Activated naive CD4-positive, alpha-beta T cell treated with Interleukin-2 at 50 U/mL for 16 hours (primary cell): ENCODE data around the gene PLEKHN1.
"Not testable (repeated sequence)": the region's sequence is repeated elsewhere in the genome, so short reads cannot be mapped to it uniquely, and the experiment has no call there.

Experiments used
- DNase-seq: peaks from one replicate; pipeline ENCODE4 v3.0.0-alpha.2; 2020

The PLEKHN1 gene

DNA sequence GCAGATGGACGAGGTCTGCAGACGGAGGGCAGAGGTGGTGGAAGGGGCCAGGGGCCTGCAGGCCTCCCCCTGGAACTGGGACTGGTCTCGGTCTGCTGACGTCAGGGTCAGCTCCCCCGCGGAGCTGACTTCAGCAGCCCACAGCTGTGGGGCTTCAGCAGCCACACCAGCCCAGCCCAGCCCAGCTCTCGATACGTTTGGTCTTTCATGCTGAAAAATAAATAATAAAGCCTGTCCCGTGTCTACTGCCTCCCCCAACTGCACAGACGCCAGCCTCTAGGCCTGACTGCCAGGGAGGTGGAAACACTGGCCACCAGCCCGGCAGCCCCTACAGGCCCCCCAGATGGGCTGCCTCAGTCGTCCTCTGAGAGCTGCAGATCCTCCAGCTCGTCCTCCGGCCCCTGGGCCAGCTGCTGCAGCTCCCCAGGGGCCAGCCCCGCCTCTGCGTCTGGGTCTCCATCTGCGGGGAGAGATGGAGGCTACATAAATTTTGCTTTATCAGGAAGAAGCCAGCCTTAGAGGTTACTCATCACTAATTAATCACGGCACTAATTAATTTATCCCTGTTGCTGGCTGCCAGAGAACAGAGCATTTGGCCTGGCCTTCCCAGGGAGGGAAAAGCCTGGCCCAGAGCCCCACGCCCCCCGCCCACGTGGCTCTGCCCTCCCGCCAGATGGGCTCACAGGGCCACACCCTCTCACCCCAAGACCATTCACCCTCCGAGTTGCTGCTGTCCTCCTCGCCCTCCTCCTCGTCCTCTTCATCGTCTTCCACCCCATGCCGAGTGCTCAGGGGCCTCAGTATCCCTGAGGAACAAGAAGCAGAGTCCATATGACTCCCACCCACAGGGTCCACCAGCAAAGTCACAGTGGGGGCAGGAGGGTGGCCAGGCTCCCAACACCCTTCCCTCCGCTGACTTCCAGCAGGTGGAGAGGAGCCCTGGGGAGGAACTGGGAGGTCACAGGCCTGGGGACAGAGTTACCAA is 21.6 kb upstream of the PLEKHN1 start:
- no peak for DNase-seq

DNA sequence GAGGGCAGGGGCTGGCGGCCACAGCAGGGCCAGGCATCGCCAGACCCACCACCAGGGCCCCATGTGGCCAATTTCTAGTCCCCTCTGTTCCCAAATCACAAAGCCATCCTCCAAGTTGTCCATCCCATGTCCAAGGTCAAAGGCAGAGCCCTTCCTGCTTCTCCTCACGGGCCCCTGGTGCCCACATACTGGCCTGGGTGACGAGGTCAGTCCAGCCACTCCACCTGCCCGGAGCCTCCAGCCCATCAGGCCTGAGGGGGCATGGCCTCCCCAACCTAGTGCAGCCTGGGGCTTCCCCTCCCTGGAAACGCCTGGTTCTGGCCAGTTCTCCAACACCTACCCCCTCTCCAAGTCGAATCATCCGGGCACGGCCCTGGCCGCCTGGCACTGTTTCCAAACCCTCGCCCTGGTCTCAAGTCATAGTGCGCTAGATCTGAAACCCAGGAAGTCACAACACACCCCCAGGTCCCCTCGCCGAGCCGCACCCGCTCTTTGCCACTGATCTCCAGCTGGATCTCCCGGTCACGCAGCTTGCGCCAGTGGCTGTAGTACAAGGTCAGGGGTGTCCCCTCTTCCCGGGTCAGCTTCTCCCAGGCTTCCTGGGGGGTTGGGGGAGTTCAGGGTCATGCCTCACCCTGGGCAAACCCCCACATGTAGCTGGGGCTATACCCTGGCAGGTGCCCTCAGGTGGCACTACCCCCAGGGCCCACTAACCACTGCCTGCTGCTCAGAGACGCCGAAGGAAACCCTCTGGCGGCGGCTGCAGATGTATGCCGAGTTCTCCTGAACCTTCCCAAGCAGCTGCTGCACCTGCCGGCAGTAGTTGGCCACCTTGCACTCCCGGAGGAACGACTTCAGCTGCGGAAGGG is 20.4 kb upstream of the PLEKHN1 start:
- DNase-seq, result no peak

DNA sequence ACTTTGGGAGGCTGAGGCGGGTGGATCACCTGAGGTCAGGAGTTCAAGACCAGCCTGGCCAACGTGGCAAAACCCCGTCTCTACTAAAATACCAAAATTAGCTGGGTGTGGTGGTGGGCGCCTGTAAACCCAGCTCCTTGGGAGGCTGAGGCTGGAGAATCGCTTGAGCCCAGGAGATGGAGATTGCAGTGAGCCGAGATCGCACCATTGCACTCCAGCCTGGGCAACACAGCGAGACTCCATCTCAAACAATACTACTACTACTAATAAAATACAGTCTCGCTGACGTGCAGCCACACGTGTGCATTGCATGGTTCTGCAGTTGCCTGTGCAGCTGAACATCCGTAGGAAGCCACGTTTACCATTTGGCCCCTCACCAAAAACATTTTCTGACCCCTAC is 19.5 kb upstream of the PLEKHN1 start:
- DNase-seq, result not testable (repeated sequence)

DNA sequence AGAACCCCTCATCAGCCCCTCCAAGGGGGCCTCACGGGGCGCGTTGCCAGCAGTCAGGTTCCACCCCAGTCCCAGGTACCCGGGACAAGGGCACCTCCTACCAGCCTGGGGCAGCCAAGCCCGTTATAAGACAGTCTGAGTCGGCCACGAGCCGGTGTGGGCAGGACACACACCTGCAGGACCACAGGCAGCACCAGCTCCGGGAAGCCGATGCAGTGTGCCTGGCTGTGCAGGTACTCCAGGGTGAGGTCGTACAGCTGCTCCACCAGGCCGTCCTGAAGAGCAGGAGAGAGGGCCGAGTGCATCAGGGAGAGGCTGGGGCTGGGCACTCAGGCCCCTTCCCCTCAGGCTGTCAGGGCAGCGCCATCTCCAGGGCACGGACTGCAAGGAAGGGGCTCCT is 18.3 kb upstream of the PLEKHN1 start:
- no peak for DNase-seq

DNA sequence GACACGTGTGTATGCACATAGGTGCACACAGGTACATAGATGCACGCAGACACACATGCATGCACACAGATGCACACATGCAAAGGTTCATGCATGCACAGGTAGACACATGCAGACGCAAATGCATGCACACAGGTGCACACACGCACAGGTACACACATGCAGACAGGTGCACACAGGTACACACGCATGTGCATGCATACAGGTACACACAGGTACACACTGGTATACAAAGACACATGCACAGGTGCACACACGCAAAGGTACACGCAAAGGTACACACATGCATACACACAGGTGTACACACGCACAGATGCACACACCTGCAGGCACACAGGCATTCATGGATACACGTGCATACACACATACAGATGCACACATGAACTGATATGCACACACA is 16.0 kb upstream of the PLEKHN1 start:
- no peak for DNase-seq

DNA sequence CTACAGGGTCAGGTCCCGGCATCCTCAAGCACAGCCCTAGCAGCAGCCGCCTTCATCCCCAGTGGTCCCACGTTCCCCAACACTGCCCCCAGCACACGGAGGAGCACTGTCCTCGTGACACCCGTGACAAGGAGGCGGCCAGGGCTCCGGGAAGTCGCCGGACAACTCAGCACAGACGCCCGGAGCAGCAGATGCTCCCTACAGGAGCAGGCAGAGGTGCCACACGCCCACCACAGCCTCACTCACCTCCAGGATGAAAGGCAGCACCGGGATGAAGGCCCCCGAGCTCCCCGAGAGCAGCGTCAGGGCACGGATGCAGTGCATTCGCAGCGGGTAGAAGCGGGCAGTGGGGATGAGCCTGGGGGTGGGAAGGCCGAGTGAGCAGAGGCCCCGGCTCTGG is 15.4 kb upstream of the PLEKHN1 start:
- no peak for DNase-seq

DNA sequence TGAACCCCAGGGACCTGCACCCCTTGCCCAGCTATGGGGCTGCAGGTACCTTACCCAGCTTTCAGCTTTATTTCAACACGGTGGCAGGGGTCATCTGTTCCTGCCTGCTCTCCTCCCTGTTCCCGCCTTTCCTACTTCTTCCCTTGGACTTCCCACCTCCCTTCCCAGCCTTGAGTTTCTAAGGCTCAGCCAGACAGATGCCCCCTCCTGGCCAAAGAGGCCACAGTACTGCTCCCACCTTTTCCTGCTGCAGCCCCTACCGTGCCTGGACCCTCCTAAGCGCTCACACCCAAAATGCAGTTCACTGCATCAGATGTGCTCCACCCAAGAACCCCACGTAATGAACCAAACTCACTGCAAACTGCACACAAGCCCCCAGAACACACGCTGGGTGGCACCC is 14.9 kb upstream of the PLEKHN1 start:
- no peak for DNase-seq

DNA sequence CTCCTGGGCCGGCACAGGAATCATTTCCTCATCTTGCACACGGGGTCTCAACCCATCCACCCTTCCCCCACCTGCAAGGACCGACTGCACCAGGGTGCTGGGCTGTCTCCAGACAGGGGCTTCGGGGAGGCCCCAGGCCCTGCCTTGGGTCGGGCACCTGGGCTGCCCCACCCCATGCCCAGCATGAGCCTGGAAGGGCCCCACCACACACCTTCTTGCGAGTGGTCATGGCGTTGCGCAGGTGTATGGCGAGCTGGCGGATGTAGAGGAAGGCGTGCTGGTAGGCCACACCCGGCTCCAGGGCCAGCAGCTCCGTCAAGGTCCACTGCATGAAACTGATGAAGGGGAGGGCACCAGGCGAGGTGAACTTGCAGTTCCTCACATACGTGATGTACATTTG is 14.1 kb upstream of the PLEKHN1 start:
- no peak for DNase-seq

DNA sequence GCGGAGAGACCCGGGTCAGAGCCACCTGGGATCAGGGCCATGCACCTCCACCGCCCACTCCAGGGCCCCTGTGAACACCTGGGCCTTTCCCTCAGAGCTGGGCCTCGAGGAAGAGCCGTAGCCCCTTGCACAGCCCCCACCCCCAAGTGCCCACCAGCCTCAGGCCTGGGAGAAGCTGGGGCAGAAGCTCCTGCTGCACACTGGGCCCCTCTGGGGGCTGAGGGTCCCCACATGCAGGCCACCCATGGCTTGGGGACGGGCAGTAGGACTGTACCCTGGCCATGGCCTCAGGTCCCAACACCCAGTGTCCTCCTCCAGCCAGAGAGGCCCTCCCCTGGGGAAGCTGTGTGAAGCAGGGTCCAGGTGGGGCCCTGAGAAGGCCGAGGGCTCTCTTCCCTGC is 13.7 kb upstream of the PLEKHN1 start:
- no peak for DNase-seq

DNA sequence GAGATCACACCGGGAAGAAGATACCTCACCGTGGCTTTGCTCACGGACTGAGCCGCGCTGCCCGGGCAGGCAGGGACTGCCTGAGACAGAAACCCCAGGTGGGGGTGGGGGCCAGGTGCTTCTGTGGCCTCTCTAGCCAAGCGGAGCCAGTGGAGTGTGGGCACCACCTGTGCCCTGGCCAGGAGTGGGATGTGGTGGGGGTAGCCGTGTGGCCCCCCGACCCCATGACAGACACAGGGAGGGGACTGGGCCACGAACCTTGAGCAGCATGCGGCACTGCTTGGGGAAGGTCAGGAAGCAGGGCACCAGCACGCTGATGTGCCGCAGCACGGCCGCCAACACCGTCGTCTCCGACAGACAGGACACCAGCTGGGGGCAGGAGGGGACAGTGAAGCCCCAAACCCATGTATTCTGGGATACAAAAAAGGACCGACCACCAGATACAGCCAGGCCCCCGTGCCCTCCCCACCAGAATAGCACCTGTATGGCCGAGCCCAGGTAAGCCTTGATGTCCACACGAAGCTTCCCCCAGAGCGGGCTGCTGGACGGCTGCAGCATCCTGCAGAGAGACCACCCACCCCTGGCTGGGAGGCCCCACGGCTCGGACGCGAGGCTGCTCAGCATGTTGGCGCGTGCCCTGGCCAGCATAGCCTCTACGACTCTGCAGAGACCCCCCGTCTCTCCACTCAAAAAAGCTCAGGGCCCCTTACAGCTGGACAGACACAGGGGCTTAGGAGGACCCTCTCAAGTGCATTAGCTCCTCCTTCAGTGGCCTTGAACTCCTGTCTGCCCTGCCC is 12.6 kb upstream of the PLEKHN1 start:
- no peak for DNase-seq

DNA sequence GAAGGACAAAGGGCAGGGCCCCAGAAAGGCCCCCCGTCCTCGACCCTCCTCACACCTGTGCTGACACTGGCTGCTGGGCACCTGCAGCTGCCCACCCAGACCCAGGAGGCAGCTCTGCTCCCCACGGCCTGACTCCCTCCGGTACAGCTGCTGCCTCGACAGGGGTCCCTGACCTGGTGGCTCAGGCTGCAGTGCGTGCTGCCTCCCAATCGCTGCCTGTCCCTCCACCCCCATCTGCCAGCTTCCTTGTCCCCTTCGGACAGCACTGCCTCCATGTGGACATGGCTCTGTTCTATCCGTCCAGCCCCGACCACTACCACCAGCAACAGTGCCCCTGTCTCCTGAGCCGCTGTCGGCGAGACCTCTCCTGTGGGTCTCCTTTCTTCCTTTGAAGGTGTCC is 11.4 kb upstream of the PLEKHN1 start:
- no peak for DNase-seq

DNA sequence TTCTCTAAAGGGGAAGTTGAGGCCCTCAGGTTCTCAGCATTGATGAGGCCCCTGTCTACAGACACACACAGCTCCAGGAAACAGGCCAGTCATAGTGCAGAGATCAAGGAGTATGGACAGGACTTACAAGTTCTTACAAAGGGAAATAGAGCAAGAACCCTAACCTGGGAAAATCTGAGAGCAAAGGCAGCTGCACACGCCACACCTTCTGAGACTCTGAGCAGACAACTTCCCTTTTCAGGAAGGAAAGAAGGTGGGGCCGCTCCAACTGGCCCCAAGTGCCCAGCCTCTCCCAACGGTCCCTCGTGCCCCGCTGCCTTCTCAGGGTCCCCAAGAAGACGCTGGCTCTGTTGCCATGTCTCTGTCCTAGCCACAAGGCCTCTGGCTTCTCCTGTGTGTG is 10.8 kb upstream of the PLEKHN1 start:
- DNase-seq, result no peak

DNA sequence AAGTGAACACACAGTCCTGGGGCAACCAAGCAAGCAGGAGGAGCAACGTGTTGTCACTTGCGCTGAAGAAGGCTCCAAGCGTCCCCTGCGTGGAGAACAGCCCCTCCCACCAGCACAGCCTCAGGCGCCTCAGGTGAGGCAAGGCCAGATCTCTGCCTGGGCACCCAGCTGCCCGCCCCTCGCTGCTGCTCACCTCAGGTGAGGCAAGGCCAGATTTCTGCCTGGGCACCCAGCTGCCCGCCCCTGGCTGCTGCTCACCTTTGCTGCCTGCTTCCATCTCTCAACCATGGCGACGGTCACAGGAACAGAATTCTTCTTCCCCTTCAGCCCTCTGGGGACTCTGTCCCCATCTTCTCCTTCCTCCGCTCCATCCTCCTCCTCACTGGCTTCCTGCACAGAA is 9.6 kb upstream of the PLEKHN1 start:
- DNase-seq, result no peak

DNA sequence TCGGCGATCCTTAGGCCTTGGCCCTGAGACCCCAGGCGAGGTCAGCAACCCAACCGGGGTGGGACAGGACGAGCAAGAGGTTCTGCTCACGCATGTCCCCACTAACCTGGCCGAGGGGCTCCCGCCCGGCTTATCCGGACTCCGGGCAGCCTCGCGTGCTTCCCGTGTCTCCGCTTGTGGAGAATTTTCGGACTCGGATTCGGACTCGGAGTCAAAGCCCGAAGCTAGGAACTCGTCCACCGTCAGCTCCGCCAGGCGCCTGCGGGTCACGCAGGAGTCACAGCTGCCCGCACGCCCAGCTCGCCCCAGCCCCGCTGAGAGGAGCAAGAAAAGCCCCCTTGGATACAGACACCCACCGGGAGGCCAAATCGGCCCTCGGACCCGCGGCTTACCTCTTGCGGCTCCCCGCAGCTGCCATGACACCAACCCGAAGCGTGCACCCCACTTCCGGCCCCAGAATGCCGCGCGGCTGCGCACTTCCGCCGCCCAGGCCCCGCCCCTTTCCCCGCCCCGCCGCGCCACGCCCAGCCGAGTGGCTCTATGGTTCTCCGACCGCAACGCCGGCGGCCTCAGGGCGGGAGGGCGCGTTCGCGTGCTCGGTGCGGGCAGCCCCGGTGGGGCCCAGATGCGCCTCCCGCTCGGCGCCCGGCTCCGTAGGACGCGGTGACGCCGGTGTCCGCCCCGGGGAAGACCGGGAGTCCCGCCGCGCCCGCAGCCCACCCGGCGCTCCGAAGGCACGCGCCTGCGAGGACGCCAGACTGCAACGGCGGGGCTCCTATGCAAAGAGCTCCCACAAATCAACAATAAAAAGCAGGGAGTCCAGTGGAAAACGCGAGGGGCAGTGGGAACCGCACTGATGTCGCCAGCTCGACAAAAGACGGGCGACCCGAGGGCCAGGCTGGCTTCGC is 7.2 kb upstream of the PLEKHN1 start, which contains the start of gene NOC2L:
NOC2L (minus strand) TSS at position 434 of the 908 bp plus-strand sequence; CDS start at position 418, 16 bp downstream.
- DNase-seq, result peak; percentile 96

DNA sequence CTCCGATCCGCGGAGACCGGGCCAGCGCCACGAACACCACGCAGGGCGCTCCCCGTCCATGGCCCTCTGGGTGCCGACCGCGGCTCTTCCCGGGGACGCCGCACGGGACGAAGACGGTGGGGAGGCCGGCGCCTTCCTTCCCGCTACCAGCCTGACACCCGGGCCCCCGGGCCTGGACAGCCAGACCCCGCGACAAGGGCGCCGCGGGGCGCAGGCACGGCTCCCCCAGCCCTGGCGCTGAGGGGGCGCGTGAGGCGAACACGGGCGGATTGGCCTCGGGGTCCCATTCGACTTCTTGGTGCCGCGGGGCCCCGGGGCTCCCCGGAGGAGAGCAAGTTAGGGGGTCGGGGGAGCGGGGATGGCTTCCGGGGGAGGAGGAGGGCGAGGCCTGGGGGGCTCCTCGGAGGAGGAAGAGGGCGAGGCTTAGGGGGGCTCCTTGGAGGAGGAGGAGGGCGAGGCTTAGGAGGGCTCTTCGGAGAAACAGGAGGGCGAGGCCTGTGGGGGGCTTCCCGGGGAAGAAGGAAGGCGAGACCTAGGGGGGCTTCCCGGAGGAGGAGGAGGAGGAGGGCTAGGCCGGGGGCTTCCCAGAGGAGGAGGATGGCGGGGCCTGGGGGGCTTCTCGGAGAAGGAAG is 6.4 kb upstream of the PLEKHN1 start:
- DNase-seq, result no peak

DNA sequence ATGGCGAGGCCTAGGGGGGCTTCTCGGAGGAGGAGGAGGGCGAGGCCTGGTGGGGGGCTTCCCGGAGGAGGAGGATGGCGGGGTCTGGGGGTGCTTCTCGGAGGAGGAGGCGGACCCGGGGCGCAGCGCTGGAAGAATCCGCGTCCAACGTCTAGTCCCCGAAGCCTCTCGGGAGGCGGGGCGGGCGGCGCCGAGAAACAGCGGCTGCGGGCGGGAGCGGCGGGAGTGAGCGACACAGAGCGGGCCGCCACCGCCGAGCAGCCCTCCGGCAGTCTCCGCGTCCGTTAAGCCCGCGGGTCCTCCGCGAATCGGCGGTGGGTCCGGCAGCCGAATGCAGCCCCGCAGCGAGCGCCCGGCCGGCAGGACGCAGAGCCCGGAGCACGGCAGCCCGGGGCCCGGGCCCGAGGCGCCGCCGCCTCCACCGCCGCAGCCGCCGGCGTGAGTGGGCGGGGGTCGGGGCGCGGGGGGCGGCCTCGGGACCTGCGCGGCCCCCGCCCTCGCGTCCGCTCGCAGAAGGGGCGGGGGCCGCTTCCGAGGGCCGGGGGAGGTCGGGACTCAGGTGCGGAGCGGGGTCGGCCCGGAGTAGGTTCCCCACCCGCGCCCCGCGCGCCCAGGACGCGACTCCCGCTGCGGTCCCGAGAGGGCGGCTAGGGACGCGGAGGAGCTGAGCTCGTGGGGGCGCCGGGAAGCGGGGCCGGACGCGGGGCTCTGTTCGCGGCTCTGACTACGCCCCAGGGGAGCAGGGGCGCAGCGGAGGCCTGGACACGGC is 5.7 kb upstream of the PLEKHN1 start, which contains the start of gene KLHL17:
KLHL17 (plus strand) TSS at position 222 of the 769 bp plus-strand sequence; CDS start at position 332, 110 bp downstream.
- peak; percentile 87 for DNase-seq

DNA sequence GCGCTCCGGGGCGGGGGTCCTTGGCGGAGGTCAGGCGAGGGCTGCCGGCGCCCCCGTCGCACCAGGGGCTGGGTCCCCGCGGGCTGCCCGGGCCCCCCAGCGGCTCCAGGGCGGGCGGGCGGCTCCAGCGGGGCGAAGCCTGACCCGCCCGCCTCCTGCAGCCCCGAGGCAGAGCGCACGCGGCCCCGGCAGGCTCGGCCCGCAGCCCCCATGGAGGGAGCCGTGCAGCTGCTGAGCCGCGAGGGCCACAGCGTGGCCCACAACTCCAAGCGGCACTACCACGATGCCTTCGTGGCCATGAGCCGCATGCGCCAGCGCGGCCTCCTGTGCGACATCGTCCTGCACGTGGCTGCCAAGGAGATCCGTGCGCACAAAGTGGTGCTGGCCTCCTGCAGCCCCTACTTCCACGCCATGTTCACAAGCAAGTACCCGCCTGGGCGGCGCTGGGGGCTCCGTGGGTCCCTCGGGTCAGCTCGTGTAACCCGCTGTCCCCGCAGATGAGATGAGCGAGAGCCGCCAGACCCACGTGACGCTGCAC is 5.1 kb upstream of the PLEKHN1 start:
- no peak for DNase-seq

DNA sequence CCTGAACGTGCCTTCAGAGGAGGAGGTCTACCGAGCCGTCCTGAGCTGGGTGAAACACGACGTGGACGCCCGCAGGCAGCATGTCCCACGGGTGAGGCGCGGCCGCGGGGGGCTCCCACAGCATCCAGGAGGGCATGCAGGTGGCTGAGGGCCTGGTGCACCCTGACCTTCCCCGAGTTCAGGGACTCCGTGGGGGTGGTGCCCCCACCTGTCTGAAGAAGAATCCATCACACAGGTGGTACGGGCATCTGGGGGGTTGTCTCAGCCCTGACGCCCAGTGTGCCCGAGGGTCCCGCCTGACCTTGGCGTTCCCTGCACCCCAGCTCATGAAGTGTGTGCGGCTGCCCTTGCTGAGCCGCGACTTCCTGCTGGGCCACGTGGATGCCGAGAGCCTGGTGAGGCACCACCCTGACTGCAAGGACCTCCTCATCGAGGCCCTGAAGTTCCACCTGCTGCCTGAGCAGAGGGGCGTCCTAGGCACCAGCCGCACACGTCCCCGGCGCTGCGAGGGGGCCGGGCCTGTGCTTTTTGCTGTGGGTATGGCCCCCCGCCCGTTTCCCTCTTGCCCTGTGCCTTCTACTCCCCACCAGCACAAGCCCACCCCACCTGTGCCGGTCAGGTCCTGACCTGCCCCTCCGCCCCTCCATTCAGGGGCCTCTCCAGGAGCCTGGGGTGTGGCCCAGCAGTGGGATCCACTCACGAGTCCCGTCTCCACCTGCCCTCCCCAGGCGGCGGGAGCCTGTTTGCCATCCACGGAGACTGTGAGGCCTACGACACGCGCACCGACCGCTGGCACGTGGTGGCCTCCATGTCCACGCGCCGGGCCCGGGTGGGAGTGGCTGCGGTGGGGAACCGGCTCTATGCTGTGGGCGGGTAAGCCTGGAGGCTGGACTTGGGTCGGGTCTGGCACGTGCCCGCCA is 3.6 kb upstream of the PLEKHN1 start:
- DNase-seq, result no peak

DNA sequence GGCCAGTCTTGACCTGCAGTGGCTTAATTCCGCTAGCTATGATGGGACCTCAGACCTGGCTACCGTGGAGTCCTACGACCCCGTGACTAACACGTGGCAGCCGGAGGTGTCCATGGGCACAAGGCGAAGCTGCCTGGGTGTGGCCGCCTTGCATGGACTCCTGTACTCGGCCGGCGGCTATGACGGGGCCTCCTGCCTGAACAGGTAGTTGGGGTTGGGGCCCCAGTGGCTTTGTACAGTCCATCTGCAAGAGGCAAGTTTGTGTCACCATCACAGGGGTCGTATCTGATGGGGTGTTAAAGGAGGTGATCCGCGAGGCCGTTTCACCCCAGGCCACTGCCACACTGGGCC is 3.0 kb upstream of the PLEKHN1 start:
- DNase-seq, result no peak
